Measurements from ENCODE around the gene CADPS.

DNA sequence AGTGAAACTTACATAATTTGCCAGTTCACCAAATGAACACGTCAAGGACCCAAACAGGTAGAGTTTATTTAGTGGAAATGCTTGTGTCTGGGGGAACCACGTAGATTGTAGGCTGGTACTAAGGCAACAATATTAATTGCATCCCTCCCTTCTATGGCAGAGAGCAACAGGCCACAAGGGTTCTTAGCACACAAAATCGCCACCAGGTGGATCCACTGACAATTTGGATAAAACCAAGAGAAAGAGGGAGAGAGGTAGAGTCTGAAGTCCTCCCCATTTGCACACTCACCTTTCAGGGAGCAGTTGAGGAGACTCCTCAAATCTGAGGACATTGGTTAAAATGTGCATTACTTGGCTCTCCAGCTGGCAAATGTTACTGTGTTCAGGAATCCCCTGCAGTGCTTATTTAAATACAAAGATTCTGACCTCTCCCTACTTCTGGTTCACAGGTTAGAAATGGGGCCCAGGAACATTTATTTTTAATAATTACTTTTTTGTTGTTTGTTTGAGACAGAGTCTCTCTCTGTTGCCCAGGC, 320.9 kb downstream of the CADPS start:
- TF ChIP-seq, protein P1, sequence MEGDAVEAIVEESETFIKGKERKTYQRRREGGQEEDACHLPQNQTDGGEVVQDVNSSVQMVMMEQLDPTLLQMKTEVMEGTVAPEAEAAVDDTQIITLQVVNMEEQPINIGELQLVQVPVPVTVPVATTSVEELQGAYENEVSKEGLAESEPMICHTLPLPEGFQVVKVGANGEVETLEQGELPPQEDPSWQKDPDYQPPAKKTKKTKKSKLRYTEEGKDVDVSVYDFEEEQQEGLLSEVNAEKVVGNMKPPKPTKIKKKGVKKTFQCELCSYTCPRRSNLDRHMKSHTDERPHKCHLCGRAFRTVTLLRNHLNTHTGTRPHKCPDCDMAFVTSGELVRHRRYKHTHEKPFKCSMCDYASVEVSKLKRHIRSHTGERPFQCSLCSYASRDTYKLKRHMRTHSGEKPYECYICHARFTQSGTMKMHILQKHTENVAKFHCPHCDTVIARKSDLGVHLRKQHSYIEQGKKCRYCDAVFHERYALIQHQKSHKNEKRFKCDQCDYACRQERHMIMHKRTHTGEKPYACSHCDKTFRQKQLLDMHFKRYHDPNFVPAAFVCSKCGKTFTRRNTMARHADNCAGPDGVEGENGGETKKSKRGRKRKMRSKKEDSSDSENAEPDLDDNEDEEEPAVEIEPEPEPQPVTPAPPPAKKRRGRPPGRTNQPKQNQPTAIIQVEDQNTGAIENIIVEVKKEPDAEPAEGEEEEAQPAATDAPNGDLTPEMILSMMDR (IDR thresholded peaks at IDR 0.05) = no peak
- TF ChIP-seq EP300 (IDR thresholded peaks at IDR 0.05) (no peak), POLR2A (IDR thresholded peaks at IDR 0.05; ENCODE audit: low read depth) (no peak)
